ENCODE results near the gene CCDC12.
"Not testable (repeated sequence)": the region's sequence is repeated elsewhere in the genome, so short reads cannot be mapped to it uniquely, and the experiment has no call there.

DNA sequence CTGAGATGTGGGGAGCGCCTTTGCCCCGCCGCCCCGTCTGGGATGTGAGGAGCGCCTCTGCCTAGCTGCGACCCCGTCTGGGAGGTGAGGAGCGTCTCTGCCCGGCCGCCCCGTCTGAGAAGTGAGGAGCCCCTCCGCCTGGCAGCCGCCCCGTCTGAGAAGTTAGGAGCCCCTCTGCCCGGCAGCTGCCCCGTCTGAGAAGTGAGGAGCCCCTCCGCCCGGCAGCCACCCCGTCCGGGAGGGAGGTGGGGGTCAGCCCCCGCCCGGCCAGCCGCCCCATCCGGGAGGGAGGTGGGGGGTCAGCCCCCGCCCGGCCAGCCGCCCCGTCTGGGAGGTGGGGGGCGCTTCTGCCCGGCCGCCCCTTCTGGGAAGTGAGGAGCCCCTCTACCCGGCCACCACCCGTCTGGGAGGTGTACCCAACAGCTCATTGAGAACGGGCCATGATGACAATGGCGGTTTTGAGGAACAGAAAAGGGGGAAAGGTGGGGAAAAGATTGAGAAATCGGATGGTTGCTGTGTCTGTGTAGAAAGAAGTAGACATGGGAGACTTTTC lies 12.4 kb downstream of the CCDC12 start:
- not testable (repeated sequence) for TF ChIP-seq EZH2phosphoT487 (IDR thresholded peaks at IDR 0.05; ENCODE audit: insufficient read depth, low read depth); EZH2 (IDR thresholded peaks at IDR 0.05; ENCODE audit: insufficient read depth, poor library complexity, severe bottlenecking)

All from GM23248 (cell line).